IMR-90 (cell line): ENCODE measurements around the gene DHRS13.

Experiments
- BHLHE40 ChIP-seq: fragments of 150-350 bp; IDR thresholded peaks from 2 replicates; pipeline ENCODE4 v1.6.1; 2016; ENCODE audit warnings: mild to moderate bottlenecking, low read depth, low read length
- CEBPB ChIP-seq: IDR thresholded peaks from 2 replicates; pipeline ENCODE4 v1.6.1; 2012; ENCODE audit warnings: low read depth, low read length, improper control_type of control experiment
- CHD1 ChIP-seq: IDR thresholded peaks from 2 replicates; pipeline ENCODE4 v1.6.1; 2012; ENCODE audit warnings: low read depth, low read length, improper control_type of control experiment
- CTCF ChIP-seq: conservative IDR thresholded peaks from 2 replicates; pipeline ENCODE4 v1.5.1; 2012; ENCODE audit warnings: mild to moderate bottlenecking, low read depth, low read length, improper control_type of control experiment
- ELK1 ChIP-seq: fragments of 150-350 bp; IDR thresholded peaks from 2 replicates; pipeline ENCODE4 v1.6.1; 2016; ENCODE audit warnings: low read depth, mild to moderate bottlenecking, low read length, moderate library complexity, borderline replicate concordance
- FOS ChIP-seq: fragments of 150-350 bp; IDR thresholded peaks from 2 replicates; pipeline ENCODE4 v1.6.1; 2016; ENCODE audit warnings: low read depth, low read length
- MXI1 ChIP-seq: IDR thresholded peaks from 2 replicates; pipeline ENCODE4 v1.6.1; 2012; ENCODE audit warnings: low read depth, mild to moderate bottlenecking, low read length, moderate library complexity, borderline replicate concordance
- NFE2L2 ChIP-seq: fragments of 150-350 bp; IDR thresholded peaks from 2 replicates; pipeline ENCODE4 v1.6.1; 2016; ENCODE audit warnings: low read depth, mild to moderate bottlenecking, low read length
- POLR2A ChIP-seq: IDR thresholded peaks from 2 replicates; pipeline ENCODE4 v1.6.1; 2012; ENCODE audit warnings: mild to moderate bottlenecking, low read depth, low read length
- RAD21 ChIP-seq: IDR thresholded peaks from 2 replicates; pipeline ENCODE4 v1.6.1; 2012; ENCODE audit warnings: low read length, improper control_type of control experiment
- RCOR1 ChIP-seq: IDR thresholded peaks from 2 replicates; pipeline ENCODE4 v1.6.1; 2012; ENCODE audit warnings: mild to moderate bottlenecking, low read length, improper control_type of control experiment; ENCODE audit not compliant: insufficient replicate concordance
- RFX5 ChIP-seq: IDR thresholded peaks from 2 replicates; pipeline ENCODE4 v1.8.0; 2012; ENCODE audit warnings: low read depth, mild to moderate bottlenecking, low read length, moderate library complexity
- SMC3 ChIP-seq: fragments of 150-350 bp; IDR thresholded peaks from 2 replicates; pipeline ENCODE4 v1.6.1; 2016; ENCODE audit warnings: low read depth, mild to moderate bottlenecking, antibody characterized with exemption, low read length, moderate library complexity
- USF2 ChIP-seq: fragments of 150-350 bp; IDR thresholded peaks from 2 replicates; pipeline ENCODE4 v1.6.1; 2017; ENCODE audit warnings: mild to moderate bottlenecking, antibody characterized with exemption, low read length, low read depth

- TF ChIP-seq CTCF, result no peak
- no peak for TF ChIP-seq CHD1
- TF ChIP-seq SMC3, result no peak
- no peak for TF ChIP-seq POLR2A
- no peak for TF ChIP-seq CEBPB
- TF ChIP-seq RAD21, result no peak
- no peak for TF ChIP-seq USF2
- TF ChIP-seq BHLHE40, result no peak
- no peak for TF ChIP-seq RFX5
- no peak for TF ChIP-seq FOS
- TF ChIP-seq RCOR1, result no peak
- TF ChIP-seq MXI1, result no peak
- no peak for TF ChIP-seq NFE2L2
- TF ChIP-seq ELK1, result no peak
Observed at GRCh38 chr17:28882154-28882895, 20.6 kb downstream of the DHRS13 start.
